COLO829 (cell line): ENCODE data around the gene TMEM222.

ENCODE experiments used
- DNase-seq: peaks from one replicate; pipeline ENCODE4 v3.0.0; 2012; ENCODE audit warnings: low spot score

Gene TMEM222

DNA sequence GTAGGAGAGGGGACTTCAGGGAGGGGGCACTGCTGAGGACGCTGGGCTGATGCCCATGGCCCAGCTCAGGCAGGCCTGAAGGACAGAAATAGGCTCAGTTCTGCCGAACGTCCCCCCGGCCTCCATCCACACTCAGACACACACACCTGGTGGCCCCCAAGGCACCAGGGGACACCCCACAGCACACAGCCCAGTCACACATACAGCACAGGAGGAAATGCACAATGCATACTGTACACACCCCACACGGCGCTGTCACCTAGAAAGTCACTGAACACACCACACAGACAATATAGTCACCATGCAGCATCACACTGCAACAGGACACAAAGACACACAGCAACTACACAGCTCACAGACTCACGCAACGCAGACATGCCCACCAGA lies 20.4 kb downstream of the TMEM222 start:
- DNase-seq = no peak

DNA sequence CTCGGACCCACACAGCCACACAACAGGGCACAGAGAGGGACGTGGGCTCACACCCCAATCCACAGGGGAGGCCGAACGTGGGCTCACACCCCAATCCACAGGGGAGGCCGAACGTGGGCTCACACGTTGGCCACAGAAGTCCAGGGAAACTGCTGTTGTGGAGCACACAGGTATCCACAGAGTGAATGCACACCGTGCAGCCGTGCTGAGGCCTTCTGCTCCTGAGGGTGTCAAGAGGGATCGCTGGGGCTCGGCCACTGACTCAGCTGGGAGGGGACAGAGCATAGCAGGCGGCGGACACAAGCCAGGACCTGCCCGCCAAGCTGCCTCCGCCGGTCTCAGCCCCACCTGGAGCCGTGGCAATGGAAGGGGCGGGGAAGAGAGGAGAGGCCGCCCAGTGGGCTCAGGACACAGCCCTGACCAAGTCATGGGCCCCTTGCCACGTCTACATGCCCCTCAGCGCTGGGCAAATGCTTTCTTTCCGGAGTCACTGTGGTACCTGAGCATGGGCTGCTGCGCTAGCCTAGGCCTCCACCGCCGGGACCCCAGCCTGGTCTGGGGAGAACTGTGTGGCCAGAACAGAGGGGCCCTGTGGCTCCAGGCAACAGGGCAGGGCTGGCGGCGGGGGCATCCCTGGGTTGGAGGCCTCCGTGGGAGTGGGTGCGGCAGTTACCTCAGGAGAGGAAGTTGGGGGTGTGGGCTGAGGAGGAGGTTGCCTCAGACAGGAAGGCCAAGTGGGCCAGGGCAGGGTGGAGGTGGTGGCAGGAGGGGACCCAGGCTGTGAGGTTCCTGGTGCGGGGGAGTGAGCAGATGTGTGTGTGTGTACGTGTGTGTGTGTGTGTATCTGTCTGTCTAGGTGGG lies 21.0 kb downstream of the TMEM222 start:
- DNase-seq = no peak

DNA sequence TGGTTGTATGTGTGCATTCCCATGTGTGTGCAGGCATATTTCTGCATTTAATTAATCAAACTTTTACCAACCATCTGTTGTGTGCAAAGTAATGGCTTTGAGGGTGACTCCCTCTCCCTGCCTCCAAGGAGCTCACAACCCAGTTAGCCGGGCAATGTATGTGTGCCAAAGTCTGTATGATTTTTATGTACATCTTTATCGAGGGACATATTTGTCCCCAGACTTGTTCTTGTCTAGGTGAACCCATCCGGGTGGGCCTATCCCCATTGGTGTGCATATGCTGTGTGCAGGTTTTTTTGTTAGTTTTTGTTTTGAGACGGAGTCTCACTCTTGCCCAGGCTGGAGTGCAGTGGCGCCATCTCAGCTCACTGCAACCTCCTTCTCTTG lies 21.7 kb downstream of the TMEM222 start:
- no peak for DNase-seq

DNA sequence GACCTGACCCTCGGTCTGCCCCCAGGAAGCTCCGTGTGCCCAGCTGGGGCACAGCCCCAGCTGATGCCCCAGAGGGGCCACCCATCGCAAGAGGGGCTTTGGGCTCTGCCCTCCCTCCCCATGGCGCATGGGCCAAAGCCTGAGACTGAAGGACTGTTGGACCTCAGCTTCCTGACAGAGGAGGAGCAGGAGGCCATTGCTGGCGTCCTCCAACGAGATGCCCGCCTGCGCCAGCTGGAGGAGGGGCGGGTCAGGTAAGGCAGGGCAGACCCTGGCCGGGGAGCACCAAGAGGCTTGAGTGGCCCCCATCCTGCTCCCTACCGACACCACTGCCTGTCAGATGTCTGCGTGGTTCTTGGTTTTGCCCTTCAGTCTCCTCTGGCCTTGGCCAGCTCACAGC lies 23.3 kb downstream of the TMEM222 start:
- DNase-seq = no peak

DNA sequence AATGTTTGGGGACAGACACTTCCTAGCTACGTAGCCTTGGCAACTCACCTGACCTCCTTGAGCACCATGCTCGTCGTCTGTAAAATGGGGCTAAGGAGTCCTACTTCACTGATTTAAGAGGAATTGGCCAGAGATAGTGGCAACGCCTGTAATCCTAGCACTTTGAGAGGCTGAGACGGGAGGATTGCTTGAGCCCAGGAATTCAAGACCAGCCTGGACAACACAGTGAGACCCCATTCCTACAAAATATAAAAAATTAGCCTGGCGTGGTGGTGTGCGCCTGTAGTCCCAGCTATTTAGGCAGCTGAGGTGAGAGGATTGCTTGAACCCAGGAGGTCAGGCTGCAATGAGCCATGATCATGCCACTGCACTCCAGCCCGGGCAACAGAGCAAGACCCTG lies 24.4 kb downstream of the TMEM222 start:
- no peak for DNase-seq

DNA sequence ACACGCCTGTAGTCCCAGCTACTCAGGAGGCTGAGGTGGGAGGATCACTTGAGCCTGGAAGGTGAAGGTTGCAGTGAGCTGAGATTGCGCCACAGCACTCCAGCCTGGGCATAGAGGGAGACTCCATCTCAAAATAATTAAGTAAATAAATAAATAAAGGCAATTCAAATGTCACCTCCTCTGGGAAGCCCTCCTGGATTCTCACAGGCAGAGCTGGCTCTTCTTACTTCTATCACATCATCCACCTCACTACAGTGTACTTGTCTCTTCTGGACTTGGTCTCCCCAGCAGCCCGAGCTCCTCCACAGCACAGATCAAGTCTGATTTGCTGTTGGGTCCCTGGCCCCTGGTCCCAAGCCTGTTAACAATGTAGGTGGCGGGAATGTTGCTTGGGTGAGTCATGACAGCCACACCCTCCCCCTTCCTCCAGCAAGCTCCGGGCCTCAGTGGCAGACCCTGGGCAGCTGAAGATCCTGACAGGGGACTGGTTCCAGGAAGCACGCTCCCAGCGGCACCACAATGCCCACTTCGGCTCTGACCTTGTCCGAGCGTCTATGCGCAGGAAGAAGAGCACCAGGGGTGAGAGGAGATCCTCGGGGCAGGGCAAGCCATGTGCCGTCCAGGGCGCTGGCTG lies 25.1 kb downstream of the TMEM222 start:
- no peak for DNase-seq

DNA sequence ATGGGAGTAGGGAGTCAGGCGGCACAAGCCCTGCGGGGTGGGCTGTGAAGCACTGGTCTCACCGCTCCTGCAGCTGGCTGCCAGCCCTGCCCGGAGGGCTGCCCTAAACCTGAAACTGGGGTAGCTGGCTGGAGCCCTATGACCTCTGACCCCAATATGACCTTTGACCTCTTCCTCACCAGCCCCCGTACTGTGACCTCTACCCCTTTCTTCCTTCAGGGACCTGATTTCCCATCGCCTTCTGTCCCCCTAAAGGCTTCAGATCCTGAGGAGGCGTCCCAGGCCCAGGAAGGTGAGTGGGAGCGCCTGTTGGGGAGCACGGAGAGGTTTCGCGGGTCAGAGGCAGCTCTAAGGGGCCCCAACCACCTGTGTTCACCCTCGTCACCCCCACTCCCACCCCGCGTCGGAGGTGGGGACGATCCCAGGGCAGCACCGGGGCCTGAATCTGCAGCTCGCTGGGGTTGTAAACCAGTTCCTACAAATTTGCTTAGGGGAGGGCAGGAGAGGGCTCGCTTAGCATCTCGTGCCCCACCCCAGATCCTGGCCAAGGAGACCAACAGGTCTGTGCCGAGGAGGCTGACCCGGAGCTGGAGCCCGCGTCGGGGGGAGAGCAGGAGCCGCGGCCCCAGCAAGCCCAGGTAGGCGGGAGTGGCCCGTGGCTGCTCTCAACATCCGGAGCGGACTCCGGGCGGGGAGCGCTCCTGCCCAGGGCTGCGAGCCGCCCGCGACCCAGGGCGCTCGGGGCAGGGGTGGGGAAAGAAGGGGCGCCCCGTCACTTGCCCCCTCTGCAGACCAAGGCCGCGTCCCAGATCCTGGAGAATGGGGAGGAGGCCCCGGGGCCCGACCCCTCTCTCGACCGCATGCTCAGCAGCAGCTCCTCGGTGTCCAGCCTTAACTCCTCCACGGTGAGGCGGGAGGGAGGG lies 27.2 kb downstream of the TMEM222 start:
- no peak for DNase-seq

DNA sequence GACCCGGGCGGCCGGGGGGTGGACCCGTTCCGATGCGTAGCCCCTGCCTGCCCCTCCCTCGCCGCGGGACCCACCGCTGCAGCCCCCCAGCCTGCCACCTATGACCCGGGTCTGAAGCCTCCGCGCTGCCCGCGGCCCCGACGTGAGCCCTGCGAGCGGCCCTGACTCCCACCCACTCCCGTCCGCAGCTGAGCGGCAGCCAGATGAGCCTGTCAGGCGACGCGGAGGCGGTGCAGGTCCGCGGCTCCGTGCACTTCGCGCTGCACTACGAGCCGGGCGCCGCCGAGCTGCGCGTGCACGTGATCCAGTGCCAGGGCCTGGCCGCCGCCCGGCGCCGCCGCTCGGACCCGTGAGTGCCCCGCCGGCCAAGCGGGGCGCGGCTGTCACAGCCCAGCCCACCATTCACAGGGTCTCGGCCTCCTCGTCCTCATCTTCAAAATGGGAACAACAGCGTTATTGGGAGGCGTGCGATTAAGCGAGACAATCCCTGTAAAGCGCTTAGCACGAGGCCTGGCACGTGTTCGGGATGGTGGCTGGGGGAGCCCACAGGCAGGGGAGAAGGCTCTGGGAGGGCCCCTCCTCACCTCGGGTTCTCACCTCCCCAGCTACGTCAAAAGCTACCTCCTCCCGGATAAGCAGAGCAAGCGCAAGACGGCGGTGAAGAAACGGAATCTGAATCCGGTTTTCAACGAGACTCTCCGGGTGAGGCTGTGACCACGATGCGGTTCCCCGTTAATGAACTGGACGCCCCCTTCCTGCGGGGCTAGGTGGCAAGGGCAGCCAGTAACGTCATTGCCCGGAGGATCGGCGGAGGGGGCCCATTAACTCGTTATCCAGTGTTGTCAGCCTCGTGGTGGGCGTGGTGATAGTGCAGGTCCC lies 28.1 kb downstream of the TMEM222 start:
- no peak for DNase-seq

DNA sequence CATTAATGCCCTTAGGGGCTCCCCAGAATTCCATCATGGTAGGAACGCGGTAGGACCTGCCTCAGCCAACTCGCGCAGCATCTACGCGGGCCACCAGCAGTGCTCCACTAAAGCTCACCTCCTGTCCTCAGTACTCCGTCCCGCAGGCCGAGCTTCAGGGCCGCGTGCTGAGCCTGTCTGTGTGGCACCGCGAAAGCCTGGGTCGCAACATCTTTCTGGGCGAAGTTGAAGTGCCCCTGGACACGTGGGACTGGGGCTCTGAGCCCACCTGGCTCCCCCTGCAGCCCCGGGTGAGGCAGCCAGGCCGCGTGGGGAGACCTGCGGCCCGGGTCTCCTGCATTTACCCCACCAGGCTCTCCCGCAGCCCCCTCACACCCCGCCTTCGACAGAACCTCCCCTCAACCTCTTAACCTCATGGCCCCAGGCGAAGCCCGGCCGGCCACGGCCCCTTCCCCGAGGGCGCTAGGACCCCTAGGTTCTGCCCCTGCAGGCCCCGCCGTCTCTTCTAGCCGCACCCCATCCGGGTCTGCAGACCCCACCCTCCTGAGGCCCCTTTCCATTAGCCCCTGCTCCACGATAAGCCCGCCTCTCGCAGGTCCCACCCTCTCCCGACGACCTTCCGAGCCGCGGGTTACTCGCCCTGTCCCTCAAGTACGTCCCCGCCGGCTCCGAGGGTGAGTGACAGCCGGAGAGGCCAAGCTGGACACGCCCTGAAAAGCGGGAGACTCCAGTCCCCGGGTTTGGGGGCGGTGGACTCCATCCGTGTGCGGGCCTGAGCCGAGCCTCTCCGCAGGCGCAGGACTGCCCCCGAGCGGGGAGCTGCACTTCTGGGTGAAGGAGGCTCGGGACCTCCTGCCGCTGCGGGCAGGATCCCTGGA lies 28.9 kb downstream of the TMEM222 start:
- no peak for DNase-seq

DNA sequence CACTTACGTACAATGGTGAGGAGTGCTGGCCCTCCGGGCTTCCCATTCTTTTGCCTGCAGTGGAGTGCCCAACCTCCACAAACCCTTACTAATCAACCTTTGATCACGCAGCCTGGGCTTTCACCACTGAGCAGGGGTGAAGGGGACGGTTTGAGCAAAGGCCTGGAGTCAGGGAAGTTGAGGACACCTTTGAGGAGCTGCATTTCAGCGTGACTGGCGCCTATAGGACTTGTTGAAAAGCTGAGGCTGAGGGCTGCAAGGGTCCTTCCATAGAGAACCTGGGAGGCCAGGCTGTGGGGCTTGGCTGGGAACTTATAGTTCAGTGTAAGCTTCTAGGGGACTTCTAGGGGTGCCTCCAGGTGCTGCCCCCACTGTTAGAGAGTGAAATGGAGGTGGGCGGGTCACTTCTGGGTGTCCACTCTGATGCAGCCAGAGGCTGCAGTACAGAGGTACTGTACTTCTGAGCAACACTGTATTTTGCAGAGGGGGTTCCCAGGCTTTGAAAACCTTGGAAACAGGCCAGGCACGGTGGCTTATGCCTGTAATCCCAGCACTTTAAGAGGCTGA lies 29.7 kb downstream of the TMEM222 start:
- no peak for DNase-seq

DNA sequence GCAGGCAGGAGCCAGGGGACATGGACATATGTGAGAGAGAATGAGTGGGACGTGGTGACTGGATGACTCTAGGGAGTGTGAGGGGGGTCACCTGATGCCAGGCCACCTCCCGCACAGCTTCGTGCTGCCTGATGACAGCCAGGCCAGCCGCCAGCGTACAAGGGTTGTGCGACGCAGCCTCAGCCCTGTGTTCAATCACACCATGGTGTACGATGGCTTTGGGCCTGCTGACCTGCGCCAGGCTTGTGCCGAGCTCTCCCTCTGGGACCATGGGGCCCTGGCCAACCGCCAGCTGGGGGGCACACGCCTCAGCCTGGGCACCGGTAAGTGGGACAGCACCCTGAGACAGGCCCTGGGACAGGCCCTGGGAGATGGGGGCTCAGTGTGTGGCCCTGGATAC lies 31.2 kb downstream of the TMEM222 start:
- no peak for DNase-seq

DNA sequence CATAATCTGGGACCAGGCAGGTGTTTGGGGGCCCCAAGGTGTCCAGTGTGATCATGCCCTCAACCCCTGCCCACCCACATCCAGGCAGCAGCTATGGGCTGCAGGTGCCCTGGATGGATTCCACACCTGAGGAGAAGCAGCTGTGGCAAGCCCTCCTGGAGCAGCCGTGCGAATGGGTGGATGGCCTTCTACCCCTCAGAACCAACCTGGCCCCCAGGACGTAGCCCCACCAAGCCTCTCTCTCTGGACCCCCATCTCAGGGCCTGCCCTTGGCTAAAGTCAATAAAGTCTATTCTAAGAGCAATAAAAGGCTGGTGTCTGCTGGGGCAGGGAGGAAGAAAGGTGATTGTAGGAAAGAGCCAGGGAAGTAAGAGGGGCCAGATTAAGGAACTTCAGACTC lies 31.7 kb downstream of the TMEM222 start:
- no peak for DNase-seq

DNA sequence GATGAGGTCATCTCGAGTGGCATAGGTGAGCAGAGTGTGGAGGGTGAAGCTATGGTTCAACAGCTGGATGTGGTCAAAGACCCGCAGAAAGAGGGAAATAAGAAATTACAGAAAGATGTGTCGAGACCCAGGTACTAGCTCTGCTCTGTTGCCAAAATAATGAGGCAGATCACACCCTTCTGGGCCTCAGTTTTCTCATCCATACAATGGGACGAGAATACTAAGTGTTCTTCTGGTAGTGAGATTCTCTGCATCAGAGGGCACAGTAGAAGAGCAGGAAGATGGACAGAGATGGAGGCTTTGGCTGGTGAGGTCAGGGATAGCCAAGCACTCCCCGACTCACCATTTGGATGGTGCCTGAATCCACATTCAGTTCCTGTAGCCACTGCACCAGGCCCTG lies 33.7 kb downstream of the TMEM222 start:
- DNase-seq = no peak

DNA sequence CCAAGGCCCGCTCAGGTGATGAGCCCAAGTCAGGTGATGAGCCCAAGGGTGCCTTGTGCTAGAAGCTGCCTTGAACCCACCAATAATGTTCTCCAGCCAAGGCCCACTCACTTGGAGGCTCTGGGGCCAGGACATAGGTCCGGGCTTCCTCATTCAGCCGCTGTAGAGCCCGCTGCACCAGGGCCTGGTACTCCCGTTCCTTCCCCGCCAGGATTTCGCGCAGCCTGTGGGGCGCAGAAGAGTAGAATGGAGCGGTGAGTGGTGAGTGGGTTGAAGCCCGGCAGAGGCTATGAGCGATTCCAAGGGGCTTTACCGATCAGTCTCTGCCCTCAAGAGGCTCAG lies 34.3 kb downstream of the TMEM222 start:
- no peak for DNase-seq

DNA sequence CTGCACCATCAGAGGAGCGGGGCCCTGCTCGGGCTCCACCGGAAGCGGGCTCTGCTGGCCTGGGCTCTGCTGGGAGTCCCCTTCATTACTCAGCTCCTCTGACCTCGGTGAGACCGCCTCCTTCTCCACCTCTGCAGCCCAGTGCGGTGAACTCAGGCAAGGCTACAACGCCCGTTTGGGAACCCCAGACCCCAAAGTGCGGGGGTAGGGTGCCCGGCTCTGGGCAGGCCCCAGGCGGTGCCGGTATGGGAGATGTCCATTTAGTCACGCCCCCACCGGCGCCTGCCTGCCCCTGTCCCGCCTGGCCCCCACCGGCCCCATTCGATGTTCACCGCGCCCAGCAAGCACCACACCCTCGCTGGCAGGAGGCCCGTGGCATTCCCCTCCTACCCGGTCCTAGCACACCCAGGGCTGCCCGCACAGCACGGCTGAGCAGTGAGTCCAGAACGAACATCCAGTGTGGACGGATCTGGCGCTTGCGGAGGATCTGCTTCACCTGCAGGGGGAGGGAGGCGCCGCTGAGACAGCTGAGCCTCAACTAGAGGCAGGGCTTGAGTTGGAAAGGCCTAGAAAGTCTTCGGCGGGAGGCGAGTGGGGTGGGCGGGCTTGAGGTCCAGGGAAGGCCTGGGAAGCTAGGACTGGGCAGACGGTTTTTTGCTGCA lies 34.8 kb downstream of the TMEM222 start:
- no peak for DNase-seq

DNA sequence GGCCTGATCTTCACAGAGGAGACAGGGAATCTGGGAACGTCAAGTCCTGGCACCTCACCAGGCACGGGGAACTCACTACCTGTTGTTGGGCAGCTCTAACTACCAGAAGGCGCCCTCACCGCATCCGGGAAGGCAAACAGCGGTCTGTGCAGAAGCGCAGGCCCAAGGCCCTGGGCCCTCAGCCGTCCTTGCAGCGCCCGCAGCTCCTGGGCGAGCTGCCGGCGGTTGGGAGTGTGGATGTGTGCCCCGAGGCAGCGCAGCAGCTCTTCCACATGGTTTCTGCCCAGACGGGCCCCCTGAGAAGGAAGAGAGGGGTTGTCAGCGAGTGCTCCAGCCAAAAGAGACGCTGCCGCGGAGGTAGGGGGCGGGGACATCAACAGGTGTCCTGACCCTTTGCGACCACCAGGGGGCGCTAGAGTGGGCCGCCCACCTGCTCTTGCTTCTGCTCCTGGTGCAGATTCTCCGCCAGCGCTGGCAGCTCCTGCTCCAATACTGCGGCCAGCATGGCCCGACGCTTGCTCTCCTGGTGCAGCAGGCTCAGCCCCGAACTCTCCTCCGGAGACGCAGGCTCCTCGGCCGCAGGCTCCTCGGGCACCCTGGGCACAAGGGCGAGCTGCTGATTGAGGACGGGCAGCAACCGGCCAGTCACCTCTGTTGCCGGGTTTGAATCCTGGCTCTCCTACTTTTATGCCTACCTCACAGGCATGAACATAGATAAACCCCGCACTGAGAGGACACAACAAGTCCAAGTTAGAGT lies 35.5 kb downstream of the TMEM222 start:
- peak; percentile 78 for DNase-seq

DNA sequence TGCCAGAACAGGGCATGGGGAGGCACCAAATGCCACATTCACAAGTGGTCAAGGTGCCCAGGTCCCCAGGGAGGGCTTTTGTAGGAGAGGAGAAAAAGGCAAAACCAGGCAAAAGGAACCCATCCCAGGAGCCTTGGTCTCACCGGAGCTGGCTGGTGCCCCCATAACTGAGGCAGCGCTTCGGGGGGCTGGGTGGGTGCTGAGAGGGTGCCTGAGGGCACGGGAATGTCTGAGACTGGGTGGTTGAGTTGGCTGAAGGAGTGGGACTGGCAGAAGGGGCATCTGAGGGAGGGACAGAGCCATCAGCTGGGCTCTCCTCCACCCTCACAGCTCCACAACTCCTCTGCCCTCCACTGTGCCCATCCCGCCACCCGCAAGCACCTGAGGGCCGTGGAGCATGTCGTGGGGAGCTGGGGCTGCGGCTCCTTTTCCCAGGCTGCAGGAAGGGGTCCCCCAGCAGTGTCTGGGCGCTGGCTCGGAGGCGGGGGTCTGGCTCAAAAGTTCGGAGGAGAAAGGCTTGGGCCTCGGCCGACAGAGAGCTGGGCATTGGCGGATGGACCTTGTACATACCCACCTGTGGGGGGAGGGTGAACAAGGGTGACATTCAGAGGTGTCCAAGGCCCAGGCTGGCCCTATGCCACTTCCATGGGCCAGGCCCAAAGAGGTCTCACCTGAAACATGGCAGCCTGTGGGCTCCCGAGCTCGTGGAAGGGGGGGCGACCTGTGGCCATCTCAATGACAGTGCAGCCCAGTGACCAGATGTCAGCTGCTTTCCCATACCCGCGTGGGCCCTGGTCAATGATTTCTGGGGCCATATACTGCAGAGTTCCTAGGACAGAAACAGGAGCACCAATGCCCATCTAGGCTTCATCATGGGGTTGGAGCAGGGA lies 36.3 kb downstream of the TMEM222 start:
- no peak for DNase-seq

DNA sequence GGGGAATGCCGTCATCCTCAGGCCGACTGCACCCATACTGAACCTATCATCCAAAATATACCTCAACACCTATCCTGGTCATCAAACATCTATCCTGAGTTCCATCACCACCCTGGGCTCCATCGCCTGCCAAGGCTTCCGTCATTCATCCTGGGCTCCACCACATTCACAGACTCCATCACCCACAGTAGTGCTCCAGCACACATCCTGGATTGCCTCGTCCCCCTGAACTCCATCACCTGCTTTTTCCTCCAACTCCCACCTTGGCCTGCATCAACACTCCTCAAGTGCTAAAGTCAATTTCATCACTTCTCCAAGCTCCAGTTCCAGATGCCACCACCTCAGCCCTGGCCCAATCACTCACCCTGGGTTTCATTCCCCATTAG lies 37.0 kb downstream of the TMEM222 start:
- DNase-seq = no peak
